HepG2 (cell line): ENCODE measurements around the gene RNF126. TPM values are rescaled to one million over a fixed set of nuclear protein-coding genes. Genes with fewer than 3 reads are reported as not detected.

Experiments used
- AFF4 ChIP-seq: sonication (generic); formaldehyde crosslinking; IDR thresholded peaks from 2 replicates; pipeline ENCODE4 v1.4.0; 2020; ENCODE audit warnings: missing genetic modification reagents
- DNMT3B ChIP-seq: conservative IDR thresholded peaks from 2 replicates; pipeline ENCODE4 v1.6.1; 2016; ENCODE audit warnings: missing biosample characterization, control low read depth
- HMG20B ChIP-seq: conservative IDR thresholded peaks from 2 replicates; pipeline ENCODE4 v1.6.1; 2016; ENCODE audit warnings: missing genetic modification reagents, missing compliant biosample characterization
- HNRNPH1 ChIP-seq: fragments of 200-400 bp; formaldehyde crosslinking; optimal IDR thresholded peaks from 2 replicates; pipeline ENCODE3; 2017; ENCODE audit warnings: mild to moderate bottlenecking, low read depth, low read length
- IKZF4 ChIP-seq: sonication (generic); formaldehyde crosslinking; IDR thresholded peaks from 2 replicates; pipeline ENCODE4 v1.5.1; 2020; ENCODE audit warnings: borderline replicate concordance, mild to moderate bottlenecking, low read depth, missing genetic modification reagents; ENCODE audit errors: not compliant biosample characterization
- PHF8 ChIP-seq: sonication (generic); formaldehyde crosslinking; IDR thresholded peaks from 2 replicates; pipeline ENCODE4 v1.5.0; 2020; ENCODE audit warnings: missing genetic modification reagents
- POLR2AphosphoS5 ChIP-seq: IDR thresholded peaks from 2 replicates; pipeline ENCODE4 v1.6.1; 2012; ENCODE audit warnings: low read depth, low read length
- RBM39 ChIP-seq: fragments of 200-400 bp; formaldehyde crosslinking; IDR thresholded peaks from one replicate; pipeline ENCODE4 v1.6.1; 2018; ENCODE audit warnings: antibody characterized with exemption, mild to moderate bottlenecking, low read depth, low read length; ENCODE audit not compliant: poor library complexity, severe bottlenecking
- ZBTB14 ChIP-seq: sonication (generic); formaldehyde crosslinking; IDR thresholded peaks from 2 replicates; pipeline ENCODE4 v1.4.0; 2020; ENCODE audit warnings: missing genetic modification reagents
- ZBTB4 ChIP-seq: sonication (generic); formaldehyde crosslinking; IDR thresholded peaks from 2 replicates; pipeline ENCODE4 v1.4.0; 2020; ENCODE audit warnings: missing genetic modification reagents, mild to moderate bottlenecking, borderline replicate concordance
- ZNF138 ChIP-seq: sonication (generic); formaldehyde crosslinking; IDR thresholded peaks from 2 replicates; pipeline ENCODE4 v1.5.0; 2020; ENCODE audit warnings: mild to moderate bottlenecking, low read depth, missing genetic modification reagents
- ZNF264 ChIP-seq: sonication (generic); formaldehyde crosslinking; IDR thresholded peaks from 2 replicates; pipeline ENCODE4 v1.4.0; 2020; ENCODE audit warnings: missing genetic modification reagents
- ZNF430 ChIP-seq: sonication (generic); formaldehyde crosslinking; IDR thresholded peaks from 2 replicates; pipeline ENCODE4 v1.9.0; 2021; ENCODE audit warnings: mild to moderate bottlenecking, missing genetic modification reagents
- ZSCAN29 ChIP-seq: sonication (generic); formaldehyde crosslinking; conservative IDR thresholded peaks from 2 replicates; pipeline ENCODE4 v1.4.0; 2020; ENCODE audit warnings: mild to moderate bottlenecking, missing genetic modification reagents
- polyA plus RNA-seq, 8 experiments: library from polyadenylated mRNA; depleted of rRNA in 3 of 8; stranded (reverse) in 7 of 8; unstranded in 1 of 8; fragments of >200 nt; fragmentation: Illumina TruSeq in 4 of 8; extraction: Trizol in 4 of 8; gene quantifications; 2 replicates each; pipeline versions ENCODE4 v1.2.1 to v1.2.3, GENCODE V29; 2011 to 2016; ENCODE audit warnings: low read depth in 4 of 8, missing spikeins in 1 of 8, mixed read lengths in 1 of 8; ENCODE audit not compliant: insufficient read depth in 1 of 8
- total RNA-seq, 5 experiments: library from RNA; depleted of rRNA; stranded (reverse); fragments of >200 nt; fragmentation: Illumina TruSeq; extraction: Trizol; gene quantifications; 2 replicates each; pipeline ENCODE4 v1.2.3, GENCODE V29; 2016; ENCODE audit warnings: low read depth in 1 of 5
- TF ChIP-seq, protein P1 (sequence below): sonication (generic); formaldehyde crosslinking; IDR thresholded peaks from 2 replicates; pipeline ENCODE4 v1.5.0; 2020; ENCODE audit warnings: missing genetic modification reagents
- TF ChIP-seq, protein P2 (sequence below): sonication (generic); formaldehyde crosslinking; IDR thresholded peaks from 2 replicates; pipeline ENCODE4 v1.9.0; 2021; ENCODE audit warnings: missing genetic modification reagents, borderline replicate concordance

The RNF126 gene
- total and polyA plus RNA-seq, 2 of the 13 experiments (the other 11 are each of a cell fraction or from before 2014, with no cell fraction given) = 23.2 to 34.0 TPM

- TF ChIP-seq ZBTB4 (CRISPR knock-in tag) (no peak), ZSCAN29 (CRISPR knock-in tag) (0 out of 2 replicates have a peak, but pooled peaks have one; percentile 25), PHF8 (CRISPR knock-in tag) (peak; percentile 60), ZNF138 (CRISPR knock-in tag) (peak; percentile 80; the same call in 1 of the 2 replicates), RBM39 (no peak), HMG20B (CRISPR knock-in tag) (no peak), ZBTB14 (CRISPR knock-in tag) (peak; percentile 60), HNRNPH1 (no peak), POLR2AphosphoS5 (peak; percentile 36), ZNF430 (CRISPR knock-in tag) (no peak; the same call in 1 of the 2 replicates), ZNF264 (CRISPR knock-in tag) (peak; percentile 17; the same call in 1 of the 2 replicates), DNMT3B (no peak), IKZF4 (CRISPR knock-in tag) (no peak), AFF4 (CRISPR knock-in tag) (no peak)
- TF ChIP-seq, protein P1, sequence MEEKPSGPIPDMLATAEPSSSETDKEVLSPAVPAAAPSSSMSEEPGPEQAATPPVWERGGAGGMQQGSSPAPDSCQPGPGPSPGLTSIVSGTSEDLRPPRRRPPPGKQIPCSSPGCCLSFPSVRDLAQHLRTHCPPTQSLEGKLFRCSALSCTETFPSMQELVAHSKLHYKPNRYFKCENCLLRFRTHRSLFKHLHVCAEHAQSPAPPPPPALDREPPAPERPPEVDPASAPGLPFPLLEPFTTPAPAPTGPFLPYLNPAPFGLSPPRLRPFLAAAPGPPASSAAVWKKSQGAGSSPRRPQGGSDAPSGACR (CRISPR knock-in tag) = peak; percentile 14; the same call in 1 of the 2 replicates
- TF ChIP-seq, protein P2, sequence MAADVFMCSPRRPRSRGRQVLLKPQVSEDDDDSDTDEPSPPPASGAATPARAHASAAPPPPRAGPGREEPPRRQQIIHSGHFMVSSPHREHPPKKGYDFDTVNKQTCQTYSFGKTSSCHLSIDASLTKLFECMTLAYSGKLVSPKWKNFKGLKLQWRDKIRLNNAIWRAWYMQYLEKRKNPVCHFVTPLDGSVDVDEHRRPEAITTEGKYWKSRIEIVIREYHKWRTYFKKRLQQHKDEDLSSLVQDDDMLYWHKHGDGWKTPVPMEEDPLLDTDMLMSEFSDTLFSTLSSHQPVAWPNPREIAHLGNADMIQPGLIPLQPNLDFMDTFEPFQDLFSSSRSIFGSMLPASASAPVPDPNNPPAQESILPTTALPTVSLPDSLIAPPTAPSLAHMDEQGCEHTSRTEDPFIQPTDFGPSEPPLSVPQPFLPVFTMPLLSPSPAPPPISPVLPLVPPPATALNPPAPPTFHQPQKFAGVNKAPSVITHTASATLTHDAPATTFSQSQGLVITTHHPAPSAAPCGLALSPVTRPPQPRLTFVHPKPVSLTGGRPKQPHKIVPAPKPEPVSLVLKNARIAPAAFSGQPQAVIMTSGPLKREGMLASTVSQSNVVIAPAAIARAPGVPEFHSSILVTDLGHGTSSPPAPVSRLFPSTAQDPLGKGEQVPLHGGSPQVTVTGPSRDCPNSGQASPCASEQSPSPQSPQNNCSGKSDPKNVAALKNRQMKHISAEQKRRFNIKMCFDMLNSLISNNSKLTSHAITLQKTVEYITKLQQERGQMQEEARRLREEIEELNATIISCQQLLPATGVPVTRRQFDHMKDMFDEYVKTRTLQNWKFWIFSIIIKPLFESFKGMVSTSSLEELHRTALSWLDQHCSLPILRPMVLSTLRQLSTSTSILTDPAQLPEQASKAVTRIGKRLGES = peak; percentile 26; the same call in 1 of the 2 replicates
Observed at GRCh38 chr19:633068-633785, 29.8 kb downstream of the RNF126 start, which contains the start of gene POLRMT (continued).
